CD4-positive, alpha-beta T cell treated with Interleukin-4 for 1 hour (primary cell): ENCODE data around the gene CDK16.

Experiments used
- DNase-seq, 2 donors: peaks; one replicate each; pipeline ENCODE4 v3.0.0-alpha.2; 2020 to 2022

The CDK16 gene

DNA sequence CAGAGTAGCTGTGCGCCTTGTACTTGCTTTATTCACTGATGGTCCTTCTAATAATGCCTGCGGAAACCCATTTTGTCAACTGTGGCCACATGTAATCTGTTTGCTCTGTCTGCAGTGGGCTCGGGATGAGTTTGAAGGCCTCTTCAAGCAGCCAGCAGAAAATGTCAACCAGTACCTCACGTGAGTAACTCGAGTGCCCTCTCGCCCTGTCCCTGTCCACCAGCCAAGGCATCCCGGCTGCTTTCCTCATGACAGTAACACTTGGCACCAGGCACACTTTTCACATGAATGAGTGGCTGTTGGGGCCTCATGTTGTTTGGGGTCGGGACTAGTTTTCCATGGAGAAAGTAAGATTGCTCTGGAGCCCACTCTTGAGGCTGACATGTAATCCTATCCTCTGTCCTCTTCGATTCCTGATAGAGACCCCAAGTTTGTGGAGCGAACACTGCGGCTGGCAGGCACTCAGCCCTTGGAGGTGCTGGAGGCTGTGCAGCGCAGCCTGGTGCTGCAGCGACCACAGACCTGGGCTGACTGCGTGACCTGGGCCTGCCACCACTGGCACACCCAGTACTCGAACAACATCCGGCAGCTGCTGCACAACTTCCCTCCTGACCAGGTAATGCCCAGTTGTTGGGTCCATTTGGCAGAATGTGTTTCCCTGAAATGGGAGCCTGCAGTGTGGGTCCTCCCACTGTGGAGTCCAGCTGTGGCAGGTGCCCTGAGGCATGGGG lies 8.8 kb upstream of the CDK16 start:
- DNase-seq, result no peak

DNA sequence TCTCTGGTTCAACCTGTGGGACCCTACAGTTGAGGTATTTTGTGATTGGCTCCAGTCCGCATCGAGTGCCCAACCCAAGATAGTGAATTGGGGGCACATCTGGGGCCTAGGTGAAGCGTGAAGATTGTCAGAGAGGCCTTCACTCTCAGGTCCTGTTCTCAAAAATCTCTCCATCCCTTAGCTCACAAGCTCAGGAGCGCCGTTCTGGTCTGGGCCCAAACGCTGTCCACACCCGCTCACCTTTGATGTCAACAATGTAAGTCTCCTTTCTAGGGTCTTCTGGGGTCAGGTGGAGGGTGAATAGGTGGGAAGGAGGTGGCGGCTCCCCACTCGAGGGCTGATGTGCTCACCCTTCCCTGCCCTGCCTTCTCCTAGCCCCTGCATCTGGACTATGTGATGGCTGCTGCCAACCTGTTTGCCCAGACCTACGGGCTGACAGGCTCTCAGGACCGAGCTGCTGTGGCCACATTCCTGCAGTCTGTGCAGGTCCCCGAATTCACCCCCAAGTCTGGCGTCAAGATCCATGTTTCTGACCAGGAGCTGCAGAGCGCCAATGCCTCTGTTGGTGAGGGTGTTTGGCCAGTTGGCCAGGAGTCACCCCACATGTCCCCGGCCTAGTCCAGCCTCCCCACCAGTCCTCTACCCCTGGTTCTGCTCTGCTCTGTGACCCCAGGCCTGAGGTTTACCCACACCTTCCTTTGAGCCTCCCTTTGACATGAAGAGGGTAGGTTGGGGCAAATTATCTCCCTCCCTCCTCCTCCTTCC lies 7.6 kb upstream of the CDK16 start:
- DNase-seq, result no peak

- DNase-seq, result no peak
Observed at GRCh38 chrX:47212381-47213293, 5.8 kb upstream of the CDK16 start.

GRCh38 chrX:47214435-47215077 lies 3.9 kb upstream of the CDK16 start:
- DNase-seq, result no peak

DNA sequence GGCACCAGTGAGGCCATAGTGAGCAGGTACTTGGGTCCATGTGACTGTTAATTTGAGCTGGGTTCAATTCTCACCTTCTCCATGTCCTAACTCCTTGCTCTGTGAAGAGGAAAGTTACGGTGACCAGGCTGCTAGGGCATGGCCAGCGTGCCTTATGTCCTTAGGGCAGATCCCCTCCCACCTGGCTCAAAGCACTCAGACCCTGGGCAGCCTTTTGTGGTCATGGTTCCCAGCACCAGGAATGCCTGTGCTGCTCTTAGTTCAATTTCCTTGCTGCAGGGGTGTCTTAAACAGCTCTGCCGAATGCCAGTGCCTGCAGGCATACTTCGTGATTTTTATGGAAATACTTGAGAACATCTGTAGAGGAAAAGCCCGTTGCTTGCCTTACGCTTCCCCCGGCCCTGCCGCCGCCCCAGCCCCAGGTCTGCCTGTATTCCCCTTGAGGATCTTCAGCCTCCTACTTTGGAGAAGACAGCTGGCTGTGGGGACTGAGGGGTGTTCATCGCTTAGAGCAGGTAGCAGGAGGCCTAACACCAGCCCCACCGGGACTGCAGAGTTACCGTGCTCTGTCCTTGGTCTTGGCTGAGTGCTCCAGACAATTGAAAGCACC lies 3.1 kb upstream of the CDK16 start:
- no peak for DNase-seq

GRCh38 chrX:47216393-47216925 lies 2.0 kb upstream of the CDK16 start:
- no peak for DNase-seq

DNA sequence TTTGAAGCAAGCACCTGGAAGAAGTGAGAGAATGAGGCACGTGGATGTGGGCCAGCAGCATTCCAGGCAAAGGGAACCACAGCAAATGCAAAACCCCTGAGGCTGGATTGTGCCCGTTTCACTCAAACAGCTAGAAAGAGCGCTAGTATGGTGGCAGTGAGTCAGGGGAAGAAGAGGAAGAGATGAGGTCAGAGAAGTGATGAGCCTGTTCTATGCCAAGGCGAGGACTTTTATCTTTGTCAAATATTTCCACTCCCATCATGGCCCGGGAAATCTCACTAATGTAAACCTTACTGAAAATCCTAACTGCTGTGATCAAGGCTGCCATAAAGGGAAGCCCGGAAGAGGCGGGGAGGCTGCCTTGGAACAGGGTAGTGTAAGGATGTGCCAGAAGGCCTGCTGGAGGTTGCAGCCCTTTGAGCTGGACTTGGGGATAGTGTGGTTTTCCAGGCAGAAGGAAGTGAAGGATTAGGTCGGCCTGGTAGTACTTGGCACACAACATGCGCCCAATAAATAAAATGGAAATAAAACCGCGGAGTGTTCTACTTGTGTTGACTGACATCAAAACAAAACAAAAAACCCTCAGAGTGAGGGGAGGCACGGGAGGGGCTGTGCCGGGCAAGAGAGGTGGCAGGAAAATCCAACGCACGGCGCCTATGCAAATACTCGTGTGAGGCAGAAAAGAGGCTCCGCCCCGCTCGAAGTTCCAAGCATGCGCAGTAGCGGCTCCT lies 1.2 kb upstream of the CDK16 start:
- DNase-seq, result peak in 1 of 2 donors; percentile 26

- peak; percentile 98 to 100 for DNase-seq
Observed at GRCh38 chrX:47217852-47218279, 615 bp upstream of the CDK16 start.

DNA sequence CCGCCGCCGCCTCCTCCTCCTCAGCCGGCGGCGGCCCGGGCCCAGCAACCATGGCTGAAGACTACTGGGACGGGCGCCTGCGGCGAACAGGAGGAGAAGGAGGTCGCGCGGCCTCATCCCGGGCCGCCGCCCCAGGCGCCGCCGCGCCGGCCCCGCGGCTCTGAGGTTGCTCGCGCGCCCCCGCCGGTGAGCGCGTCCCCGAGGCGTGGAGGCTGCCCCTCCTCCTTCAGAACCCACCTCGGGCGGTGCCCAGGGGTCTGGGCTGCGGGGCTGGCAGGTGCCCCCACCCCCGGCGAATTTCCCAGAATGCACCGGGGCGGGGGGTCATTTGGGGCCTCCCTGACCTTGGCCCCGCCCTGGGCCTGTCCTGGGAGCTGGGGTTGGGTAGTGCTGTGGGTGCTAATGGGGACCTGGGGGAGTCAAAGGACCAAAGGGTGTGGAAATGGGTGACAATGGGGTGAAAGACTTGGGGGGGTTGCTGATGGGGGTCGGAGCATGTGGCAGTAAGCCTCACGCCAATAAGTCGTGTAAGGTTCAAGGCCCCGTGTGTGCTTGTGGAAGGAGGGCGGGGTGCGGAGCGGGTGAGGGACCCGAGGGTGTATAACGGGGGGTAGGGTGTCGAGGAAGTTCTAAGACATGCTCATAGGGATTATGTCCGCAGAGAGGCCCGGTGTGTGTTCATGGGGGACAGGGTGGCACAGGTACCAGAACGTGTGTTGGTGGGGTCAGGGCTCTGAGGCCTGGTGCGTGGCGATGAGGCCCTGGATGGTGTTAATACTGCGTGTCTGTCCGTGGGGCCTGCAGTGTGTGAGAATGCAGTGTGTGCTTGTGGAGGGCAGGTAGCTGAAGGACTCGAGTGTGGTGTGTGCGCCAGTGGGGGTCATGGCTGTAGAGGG lies 687 bp downstream of the CDK16 start:
- peak; percentile 60 to 64 for DNase-seq

- no peak for DNase-seq
Observed at GRCh38 chrX:47221756-47222155, 3.3 kb downstream of the CDK16 start.

DNA sequence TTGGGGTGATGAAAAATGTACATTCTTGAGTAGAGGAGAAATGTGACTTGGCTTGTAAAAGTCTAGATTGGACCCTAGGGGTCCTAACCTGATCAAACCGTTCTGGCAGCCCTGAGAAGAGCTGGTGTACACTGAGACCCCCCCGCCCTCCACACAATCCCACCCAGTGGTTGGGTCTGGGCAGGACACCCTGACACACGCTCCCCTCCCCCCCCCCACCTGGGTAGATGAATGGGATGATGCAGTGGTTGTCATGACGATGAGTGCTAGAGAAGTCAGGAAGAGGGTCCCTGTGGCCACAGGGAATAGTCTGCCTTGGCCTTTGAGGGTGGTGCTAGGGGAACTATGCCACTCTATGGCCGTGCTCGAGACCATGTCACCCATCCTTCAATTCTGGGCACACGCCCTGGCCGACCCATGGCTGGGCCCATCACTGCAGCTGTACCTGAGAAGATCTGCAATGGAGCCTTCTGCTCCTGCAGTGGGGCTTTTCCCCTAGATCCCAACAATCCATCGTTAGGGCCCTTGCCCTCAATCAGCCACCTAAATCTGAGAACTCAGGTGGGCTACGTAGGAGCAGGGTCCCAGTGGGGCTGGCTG lies 4.4 kb downstream of the CDK16 start:
- DNase-seq, result no peak

- no peak for DNase-seq
Observed at GRCh38 chrX:47223476-47224250, 5.2 kb downstream of the CDK16 start.

GRCh38 chrX:47224266-47224895 lies 5.9 kb downstream of the CDK16 start:
- DNase-seq, result no peak

- no peak for DNase-seq
Observed at GRCh38 chrX:47224896-47225290, 6.4 kb downstream of the CDK16 start.

- DNase-seq, result no peak
Observed at GRCh38 chrX:47226071-47226470, 7.6 kb downstream of the CDK16 start.

DNA sequence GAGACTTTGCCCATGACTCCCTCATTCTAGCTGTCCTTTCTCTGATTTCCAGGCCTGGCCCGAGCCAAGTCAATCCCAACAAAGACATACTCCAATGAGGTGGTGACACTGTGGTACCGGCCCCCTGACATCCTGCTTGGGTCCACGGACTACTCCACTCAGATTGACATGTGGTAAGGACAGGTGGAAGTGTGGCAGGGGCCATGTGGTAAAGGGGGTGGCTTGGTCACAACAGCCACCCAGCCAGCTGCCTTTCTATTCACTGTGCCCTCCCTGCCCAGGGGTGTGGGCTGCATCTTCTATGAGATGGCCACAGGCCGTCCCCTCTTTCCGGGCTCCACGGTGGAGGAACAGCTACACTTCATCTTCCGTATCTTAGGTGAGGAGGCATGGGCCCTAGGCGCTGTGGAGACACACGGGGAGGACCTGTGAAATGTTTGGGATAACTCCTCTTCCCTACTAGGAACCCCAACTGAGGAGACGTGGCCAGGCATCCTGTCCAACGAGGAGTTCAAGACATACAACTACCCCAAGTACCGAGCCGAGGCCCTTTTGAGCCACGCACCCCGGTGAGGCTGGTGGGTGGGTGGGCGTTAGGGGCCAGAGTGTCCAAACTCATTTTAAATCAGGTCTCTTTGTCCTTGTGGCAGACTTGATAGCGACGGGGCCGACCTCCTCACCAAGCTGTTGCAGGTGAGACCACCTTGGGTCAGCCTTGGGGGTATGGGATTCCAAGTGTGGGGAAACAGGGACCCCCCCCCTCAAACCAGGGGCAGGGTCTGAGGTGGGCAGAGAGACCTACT lies 8.3 kb downstream of the CDK16 start:
- no peak for DNase-seq

- no peak for DNase-seq
Observed at GRCh38 chrX:47227334-47227583, 8.8 kb downstream of the CDK16 start.
